Loucy (cell line): ENCODE results near the gene GGPS1.

Experiments
- H2AFZ ChIP-seq: fragments of 200-600 bp; sonication (generic); 2 replicates; pipeline ENCODE4 v1.6.0; 2016; ENCODE audit warnings: antibody characterized with exemption, mild to moderate bottlenecking, low read length, moderate library complexity
- H3F3A ChIP-seq: fragments of 200-600 bp; 2 replicates; pipeline ENCODE4 v1.6.0; 2016; ENCODE audit warnings: antibody characterized with exemption, low read depth, mild to moderate bottlenecking
- H3K27me3 ChIP-seq: fragments of 200-600 bp; sonication (generic); 2 replicates; pipeline ENCODE4 v1.6.1; 2014; ENCODE audit warnings: low read length, mild to moderate bottlenecking; ENCODE audit not compliant: insufficient read depth, poor library complexity, severe bottlenecking
- H3K36me3 ChIP-seq: fragments of 200-600 bp; sonication (generic); 2 replicates; pipeline ENCODE4 v1.6.1; 2016; ENCODE audit warnings: low read length; ENCODE audit not compliant: insufficient read depth
- H3K4me1 ChIP-seq: fragments of 200-600 bp; sonication (generic); 2 replicates; pipeline ENCODE4 v1.5.1; 2014; ENCODE audit warnings: low read length, mild to moderate bottlenecking; ENCODE audit not compliant: insufficient read depth, poor library complexity, severe bottlenecking
- H3K4me2 ChIP-seq: fragments of 200-600 bp; sonication (generic); 2 replicates; pipeline ENCODE4 v1.6.0; 2014; ENCODE audit warnings: antibody characterized with exemption, low read length, low read depth, mild to moderate bottlenecking; ENCODE audit not compliant: poor library complexity, severe bottlenecking
- H3K4me3 ChIP-seq: fragments of 200-600 bp; sonication (generic); 2 replicates; pipeline ENCODE4 v1.5.1; 2014; ENCODE audit warnings: low read length, mild to moderate bottlenecking, mixed read lengths; ENCODE audit not compliant: poor library complexity, severe bottlenecking
- H3K79me2 ChIP-seq: fragments of 200-600 bp; sonication (generic); 2 replicates; pipeline ENCODE4 v1.6.1; 2014; ENCODE audit warnings: low read length; ENCODE audit not compliant: insufficient read depth
- H3K9ac ChIP-seq: fragments of 200-600 bp; sonication (generic); 2 replicates; pipeline ENCODE4 v1.6.0; 2014; ENCODE audit warnings: mild to moderate bottlenecking, low read depth, low read length, moderate library complexity; ENCODE audit not compliant: poor library complexity, severe bottlenecking
- H3K9me2 ChIP-seq: fragments of 200-600 bp; sonication (generic); replicated peaks from 2 replicates; pipeline ENCODE4 v1.6.1; 2016; ENCODE audit warnings: low read depth, low read length, mixed read lengths
- H3K9me3 ChIP-seq: fragments of 200-600 bp; sonication (generic); 2 replicates; pipeline ENCODE4 v1.6.1; 2014; ENCODE audit warnings: mild to moderate bottlenecking, antibody characterized with exemption, low read length, low read depth; ENCODE audit not compliant: insufficient read depth
- H4K20me1 ChIP-seq: fragments of 200-600 bp; sonication (generic); 2 replicates; pipeline ENCODE4 v1.6.0; 2014; ENCODE audit warnings: antibody characterized with exemption, low read length, mild to moderate bottlenecking; ENCODE audit not compliant: insufficient read depth, poor library complexity, severe bottlenecking
- CTCF ChIP-seq: fragments of 200-600 bp; sonication (generic); conservative IDR thresholded peaks from 2 replicates; pipeline ENCODE4 v1.5.1; 2014; ENCODE audit warnings: mild to moderate bottlenecking, antibody characterized with exemption, low read length
- EZH2phosphoT487 ChIP-seq: fragments of 200-600 bp; IDR thresholded peaks from 2 replicates; pipeline ENCODE4 v1.6.1; 2018; ENCODE audit warnings: antibody characterized with exemption, mild to moderate bottlenecking, moderate library complexity, borderline replicate concordance

Gene GGPS1

GRCh38 chr1:235328271-235329138 is at the start of gene GGPS1:
TSS of gene GGPS1 (plus strand) at chr1:235328570. CDS start at chr1:235335265, 6,695 bp downstream.
- H3K9me2 ChIP-seq, result no peaks in the 10 kb centered on the region
- TF ChIP-seq EZH2phosphoT487 (no peak), CTCF (no peak)
- peak within 1 kb of the TSS; percentile 91 for H3K9ac ChIP-seq
- H3K4me3 ChIP-seq, result peak within 1 kb of the TSS; percentile 91
- peaks cover 52% of the 10 kb centered on the region for H3K4me1 ChIP-seq
- H3K79me2 ChIP-seq, result peaks cover 90% of the 10 kb centered on the region
- H4K20me1 ChIP-seq, result peaks cover 73% of the 10 kb centered on the region
- H2AFZ ChIP-seq, result peak within 1 kb of the TSS; percentile 91
- peak within 1 kb of the TSS; percentile 93 for H3K4me2 ChIP-seq
- H3K36me3 ChIP-seq, result no peaks in the 10 kb centered on the region
- H3K9me3 ChIP-seq, result no peaks in the 10 kb centered on the region
- H3K27me3 ChIP-seq, result no peaks in the 10 kb centered on the region
- H3F3A ChIP-seq, result no peaks in the 10 kb centered on the region

- Histone ChIP-seq H3K4me3 (no peak overlapping the region), H3K4me1 (peaks cover 36% of the 10 kb centered on the region), H3K9me3 (no peaks in the 10 kb centered on the region), H4K20me1 (peaks cover 40% of the 10 kb centered on the region), H2AFZ (no peak overlapping the region), H3K9ac (no peak overlapping the region), H3K27me3 (no peaks in the 10 kb centered on the region), H3K4me2 (no peak overlapping the region), H3K79me2 (peaks cover 95% of the 10 kb centered on the region), H3F3A (peaks cover 5% of the 10 kb centered on the region; the same call in 1 of the 2 replicates), H3K9me2 (no peaks in the 10 kb centered on the region), H3K36me3 (no peaks in the 10 kb centered on the region)
- TF ChIP-seq CTCF (no peak), EZH2phosphoT487 (no peak)
These were observed 49.5 kb upstream of the GGPS1 start for GRCh38 chr1:235278915-235279292.

- H3K36me3 ChIP-seq, result no peaks in the 10 kb centered on the region
- peaks cover 32% of the 10 kb centered on the region for H3K4me1 ChIP-seq
- no peak for TF ChIP-seq CTCF
- TF ChIP-seq EZH2phosphoT487, result no peak
- H2AFZ ChIP-seq, result no peak overlapping the region
- peaks cover 95% of the 10 kb centered on the region for H3K79me2 ChIP-seq
- no peak overlapping the region for H3K4me3 ChIP-seq
- H3K9me3 ChIP-seq, result no peaks in the 10 kb centered on the region
- H4K20me1 ChIP-seq, result peaks cover 48% of the 10 kb centered on the region
- no peaks in the 10 kb centered on the region for H3K27me3 ChIP-seq
- no peak overlapping the region for H3K9ac ChIP-seq
- 0 out of 2 replicates have a peak, but pooled peaks cover 5% of the 10 kb centered on the region for H3F3A ChIP-seq
- H3K4me2 ChIP-seq, result no peak overlapping the region
- H3K9me2 ChIP-seq, result no peaks in the 10 kb centered on the region
These were observed 48.7 kb upstream of the GGPS1 start for GRCh38 chr1:235279694-235280093.
